Liver (tissue), 9 donors: ENCODE data around the gene SERTM2. TPM values are rescaled to one million over a fixed set of nuclear protein-coding genes. Genes with fewer than 3 reads are reported as not detected.

Experiments
- DNase-seq: peaks from one replicate; pipeline ENCODE4 v3.0.0-alpha.2; 2017; ENCODE audit warnings: low spot score
- H3K27ac ChIP-seq, 2 donors: one replicate each; pipeline ENCODE4 v1.7.0; 2013; ENCODE audit warnings: inconsistent platforms in 2 of 2, low read length in 2 of 2, control low read depth in 1 of 2, low read depth in 1 of 2, mild to moderate bottlenecking in 1 of 2
- H3K27me3 ChIP-seq, 4 donors: one replicate each; pipeline versions ENCODE4 v1.6.1 to v1.7.0; 2013; ENCODE audit warnings: low read length in 3 of 4, inconsistent platforms in 1 of 4, mild to moderate bottlenecking in 1 of 4, moderate library complexity in 1 of 4; ENCODE audit not compliant: control insufficient read depth in 4 of 4, insufficient read depth in 4 of 4
- H3K36me3 ChIP-seq, 4 donors: one replicate each; pipeline versions ENCODE4 v1.6.1 to v1.7.0; 2013; ENCODE audit warnings: low read length in 3 of 4, mild to moderate bottlenecking in 3 of 4, low read depth in 1 of 4, moderate library complexity in 1 of 4; ENCODE audit not compliant: control insufficient read depth in 4 of 4, insufficient read depth in 3 of 4
- H3K4me1 ChIP-seq, 4 donors: one replicate each; pipeline versions ENCODE4 v1.6.1 to v1.7.0; 2013; ENCODE audit warnings: low read length in 3 of 4, mild to moderate bottlenecking in 3 of 4, moderate library complexity in 1 of 4; ENCODE audit not compliant: control insufficient read depth in 4 of 4, insufficient read depth in 4 of 4
- H3K4me3 ChIP-seq, 3 donors: one replicate each; pipeline versions ENCODE4 v1.6.1 to v1.7.0; 2013; ENCODE audit warnings: low read length in 3 of 3, control low read depth in 1 of 3, low read depth in 1 of 3, mild to moderate bottlenecking in 1 of 3
- H3K9ac ChIP-seq, 2 donors: one replicate each; pipeline ENCODE4 v1.7.0; 2013; ENCODE audit warnings: low read length in 2 of 2, mild to moderate bottlenecking in 2 of 2, moderate library complexity in 2 of 2, control low read depth in 1 of 2, low read depth in 1 of 2
- H3K9me3 ChIP-seq, 4 donors: one replicate each; pipeline versions ENCODE4 v1.6.1 to v1.7.0; 2013; ENCODE audit warnings: low read length in 3 of 4; ENCODE audit not compliant: control insufficient read depth in 4 of 4
- EGR1 ChIP-seq, 2 donors: IDR thresholded peaks; 2 replicates each; pipeline ENCODE4 v1.6.1; 2016 to 2018; ENCODE audit warnings: antibody characterized with exemption in 2 of 2, low read depth in 2 of 2
- FOXA1 ChIP-seq: IDR thresholded peaks from 2 replicates; pipeline ENCODE4 v1.6.1; 2016; ENCODE audit warnings: antibody characterized with exemption
- FOXA2 ChIP-seq: IDR thresholded peaks from 2 replicates; pipeline ENCODE4 v1.6.1; 2016; ENCODE audit warnings: antibody characterized with exemption
- GABPA ChIP-seq, 2 donors: IDR thresholded peaks in 1 of 2; conservative IDR thresholded peaks in 1 of 2; 2 replicates each; pipeline ENCODE4 v1.6.1; 2016; ENCODE audit warnings: antibody characterized with exemption in 2 of 2, mild to moderate bottlenecking in 1 of 2, moderate library complexity in 1 of 2
- HNF4A ChIP-seq, 2 donors: conservative IDR thresholded peaks; 2 replicates each; pipeline ENCODE4 v1.6.1; 2016; ENCODE audit warnings: antibody characterized with exemption in 2 of 2, mild to moderate bottlenecking in 2 of 2
- HNF4G ChIP-seq: IDR thresholded peaks from 2 replicates; pipeline ENCODE4 v1.6.1; 2016; ENCODE audit warnings: antibody characterized with exemption
- JUND ChIP-seq, 2 donors: IDR thresholded peaks; 2 replicates each; pipeline ENCODE4 v1.6.1; 2016; ENCODE audit warnings: antibody characterized with exemption in 2 of 2
- NR2F2 ChIP-seq: IDR thresholded peaks from 2 replicates; pipeline ENCODE4 v1.6.1; 2016; ENCODE audit warnings: antibody characterized with exemption
- RAD21 ChIP-seq, 2 donors: IDR thresholded peaks; 2 replicates each; pipeline ENCODE4 v1.6.1; 2016; ENCODE audit warnings: antibody characterized with exemption in 2 of 2, mild to moderate bottlenecking in 2 of 2
- RXRA ChIP-seq, 2 donors: IDR thresholded peaks; 2 replicates each; pipeline ENCODE4 v1.6.1; 2017 to 2018; ENCODE audit warnings: antibody characterized with exemption in 2 of 2, mild to moderate bottlenecking in 1 of 2
- SP1 ChIP-seq: IDR thresholded peaks from 2 replicates; pipeline ENCODE4 v1.6.1; 2018; ENCODE audit warnings: antibody characterized with exemption, mild to moderate bottlenecking
- TAF1 ChIP-seq: conservative IDR thresholded peaks from 2 replicates; pipeline ENCODE4 v1.6.1; 2016; ENCODE audit warnings: antibody characterized with exemption, mild to moderate bottlenecking
- YY1 ChIP-seq: IDR thresholded peaks from 2 replicates; pipeline ENCODE4 v1.6.1; 2016; ENCODE audit warnings: antibody characterized with exemption, mild to moderate bottlenecking
- WGBS: extraction: QIAGEN DNeasy Blood & Tissue Kit; methylation state at CpG from one replicate; pipeline ENCODE4 v1.1.7; 2013; 5-methylcytosine and 5-hydroxymethylcytosine counted together
- polyA plus RNA-seq, 2 donors: library from polyadenylated mRNA; stranded (reverse) in 1 of 2; unstranded in 1 of 2; fragments of 200-250 nt in 1 of 2; fragments of >200 nt in 1 of 2; fragmentation: Nextera tagmentation in 1 of 2; extraction: Ambion mirVana in 1 of 2; gene quantifications; one replicate each; pipeline versions ENCODE4 v1.2.1 to v1.2.3, GENCODE V29; 2013 to 2015
- total RNA-seq, 2 donors: library from RNA; depleted of rRNA; stranded (reverse); fragments of >200 nt; gene quantifications; one replicate each; pipeline ENCODE4 v1.2.3, GENCODE V29; 2014
- TF ChIP-seq, protein P1 (sequence below): IDR thresholded peaks from 2 replicates; pipeline ENCODE4 v1.6.1; 2016; ENCODE audit warnings: antibody characterized with exemption
- TF ChIP-seq, protein P2 (sequence below): IDR thresholded peaks from 2 replicates; pipeline ENCODE4 v1.6.1; 2016; ENCODE audit warnings: antibody characterized with exemption, mild to moderate bottlenecking
- TF ChIP-seq, protein P3 (sequence below): IDR thresholded peaks from 2 replicates; pipeline ENCODE4 v1.6.1; 2016; ENCODE audit warnings: antibody characterized with exemption
- TF ChIP-seq, protein P4 (sequence below): IDR thresholded peaks from 2 replicates; pipeline ENCODE4 v1.6.1; 2016; ENCODE audit warnings: antibody characterized with exemption
- TF ChIP-seq, protein P5 (sequence below): fragments of 150-350 bp; IDR thresholded peaks from 2 replicates; pipeline ENCODE4 v1.5.1; 2017; ENCODE audit warnings: improper control_type of control experiment, low read depth, low read length; ENCODE audit not compliant: missing input control
- donor health status: healthy.
- donor health status: healthy.
- donor health status: healthy.
- donor health status: healthy.
- donor health status: healthy.

Gene SERTM2
- total and polyA plus RNA-seq, 4 donors, result 0.09 to 16.2 (median 2.6) TPM

- 30% methylated on average over 2 of the region's 2 CpGs for WGBS
- H3K36me3 ChIP-seq, result no peaks in the 10 kb centered on the region
- peaks cover 0 to 7% (median 4%) of the 10 kb centered on the region in 4 donors for H3K4me1 ChIP-seq
- TF ChIP-seq FOXA1 (peak; percentile 47), JUND (IDR thresholded peaks at IDR 0.05) (peak; percentile 25 to 52), FOXA2 (peak; percentile 63), TAF1 (no peak), GABPA (IDR thresholded peaks at IDR 0.05 in 1 of 2, conservative IDR thresholded peaks at IDR 0.05 in 1 of 2) (no peak), HNF4A (conservative IDR thresholded peaks at IDR 0.05) (peak; percentile 83 to 89), NR2F2 (no peak), EGR1 (IDR thresholded peaks at IDR 0.05; ENCODE audit: low read depth in 2 of 2) (no peak), YY1 (peak; percentile 41), SP1 (peak; percentile 69), RAD21 (IDR thresholded peaks at IDR 0.05) (peak in 1 of 2 donors; percentile 13), RXRA (IDR thresholded peaks at IDR 0.05) (peak; percentile 28 to 54), HNF4G (peak; percentile 56)
- TF ChIP-seq, protein P1, sequence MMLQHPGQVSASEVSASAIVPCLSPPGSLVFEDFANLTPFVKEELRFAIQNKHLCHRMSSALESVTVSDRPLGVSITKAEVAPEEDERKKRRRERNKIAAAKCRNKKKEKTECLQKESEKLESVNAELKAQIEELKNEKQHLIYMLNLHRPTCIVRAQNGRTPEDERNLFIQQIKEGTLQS, result peak; percentile 35
- TF ChIP-seq, protein P2, sequence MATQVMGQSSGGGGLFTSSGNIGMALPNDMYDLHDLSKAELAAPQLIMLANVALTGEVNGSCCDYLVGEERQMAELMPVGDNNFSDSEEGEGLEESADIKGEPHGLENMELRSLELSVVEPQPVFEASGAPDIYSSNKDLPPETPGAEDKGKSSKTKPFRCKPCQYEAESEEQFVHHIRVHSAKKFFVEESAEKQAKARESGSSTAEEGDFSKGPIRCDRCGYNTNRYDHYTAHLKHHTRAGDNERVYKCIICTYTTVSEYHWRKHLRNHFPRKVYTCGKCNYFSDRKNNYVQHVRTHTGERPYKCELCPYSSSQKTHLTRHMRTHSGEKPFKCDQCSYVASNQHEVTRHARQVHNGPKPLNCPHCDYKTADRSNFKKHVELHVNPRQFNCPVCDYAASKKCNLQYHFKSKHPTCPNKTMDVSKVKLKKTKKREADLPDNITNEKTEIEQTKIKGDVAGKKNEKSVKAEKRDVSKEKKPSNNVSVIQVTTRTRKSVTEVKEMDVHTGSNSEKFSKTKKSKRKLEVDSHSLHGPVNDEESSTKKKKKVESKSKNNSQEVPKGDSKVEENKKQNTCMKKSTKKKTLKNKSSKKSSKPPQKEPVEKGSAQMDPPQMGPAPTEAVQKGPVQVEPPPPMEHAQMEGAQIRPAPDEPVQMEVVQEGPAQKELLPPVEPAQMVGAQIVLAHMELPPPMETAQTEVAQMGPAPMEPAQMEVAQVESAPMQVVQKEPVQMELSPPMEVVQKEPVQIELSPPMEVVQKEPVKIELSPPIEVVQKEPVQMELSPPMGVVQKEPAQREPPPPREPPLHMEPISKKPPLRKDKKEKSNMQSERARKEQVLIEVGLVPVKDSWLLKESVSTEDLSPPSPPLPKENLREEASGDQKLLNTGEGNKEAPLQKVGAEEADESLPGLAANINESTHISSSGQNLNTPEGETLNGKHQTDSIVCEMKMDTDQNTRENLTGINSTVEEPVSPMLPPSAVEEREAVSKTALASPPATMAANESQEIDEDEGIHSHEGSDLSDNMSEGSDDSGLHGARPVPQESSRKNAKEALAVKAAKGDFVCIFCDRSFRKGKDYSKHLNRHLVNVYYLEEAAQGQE, result peak; percentile 31
- TF ChIP-seq, protein P3, sequence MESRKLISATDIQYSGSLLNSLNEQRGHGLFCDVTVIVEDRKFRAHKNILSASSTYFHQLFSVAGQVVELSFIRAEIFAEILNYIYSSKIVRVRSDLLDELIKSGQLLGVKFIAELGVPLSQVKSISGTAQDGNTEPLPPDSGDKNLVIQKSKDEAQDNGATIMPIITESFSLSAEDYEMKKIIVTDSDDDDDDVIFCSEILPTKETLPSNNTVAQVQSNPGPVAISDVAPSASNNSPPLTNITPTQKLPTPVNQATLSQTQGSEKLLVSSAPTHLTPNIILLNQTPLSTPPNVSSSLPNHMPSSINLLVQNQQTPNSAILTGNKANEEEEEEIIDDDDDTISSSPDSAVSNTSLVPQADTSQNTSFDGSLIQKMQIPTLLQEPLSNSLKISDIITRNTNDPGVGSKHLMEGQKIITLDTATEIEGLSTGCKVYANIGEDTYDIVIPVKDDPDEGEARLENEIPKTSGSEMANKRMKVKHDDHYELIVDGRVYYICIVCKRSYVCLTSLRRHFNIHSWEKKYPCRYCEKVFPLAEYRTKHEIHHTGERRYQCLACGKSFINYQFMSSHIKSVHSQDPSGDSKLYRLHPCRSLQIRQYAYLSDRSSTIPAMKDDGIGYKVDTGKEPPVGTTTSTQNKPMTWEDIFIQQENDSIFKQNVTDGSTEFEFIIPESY, result peak; percentile 50
- TF ChIP-seq, protein P4, sequence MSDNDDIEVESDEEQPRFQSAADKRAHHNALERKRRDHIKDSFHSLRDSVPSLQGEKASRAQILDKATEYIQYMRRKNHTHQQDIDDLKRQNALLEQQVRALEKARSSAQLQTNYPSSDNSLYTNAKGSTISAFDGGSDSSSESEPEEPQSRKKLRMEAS, result peak; percentile 39
- TF ChIP-seq, protein P5, sequence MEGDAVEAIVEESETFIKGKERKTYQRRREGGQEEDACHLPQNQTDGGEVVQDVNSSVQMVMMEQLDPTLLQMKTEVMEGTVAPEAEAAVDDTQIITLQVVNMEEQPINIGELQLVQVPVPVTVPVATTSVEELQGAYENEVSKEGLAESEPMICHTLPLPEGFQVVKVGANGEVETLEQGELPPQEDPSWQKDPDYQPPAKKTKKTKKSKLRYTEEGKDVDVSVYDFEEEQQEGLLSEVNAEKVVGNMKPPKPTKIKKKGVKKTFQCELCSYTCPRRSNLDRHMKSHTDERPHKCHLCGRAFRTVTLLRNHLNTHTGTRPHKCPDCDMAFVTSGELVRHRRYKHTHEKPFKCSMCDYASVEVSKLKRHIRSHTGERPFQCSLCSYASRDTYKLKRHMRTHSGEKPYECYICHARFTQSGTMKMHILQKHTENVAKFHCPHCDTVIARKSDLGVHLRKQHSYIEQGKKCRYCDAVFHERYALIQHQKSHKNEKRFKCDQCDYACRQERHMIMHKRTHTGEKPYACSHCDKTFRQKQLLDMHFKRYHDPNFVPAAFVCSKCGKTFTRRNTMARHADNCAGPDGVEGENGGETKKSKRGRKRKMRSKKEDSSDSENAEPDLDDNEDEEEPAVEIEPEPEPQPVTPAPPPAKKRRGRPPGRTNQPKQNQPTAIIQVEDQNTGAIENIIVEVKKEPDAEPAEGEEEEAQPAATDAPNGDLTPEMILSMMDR, result no peak
- peaks cover 0 to 6% (median 0%) of the 10 kb centered on the region in 4 donors for H3K9me3 ChIP-seq
- no peaks in the 10 kb centered on the region for H3K27me3 ChIP-seq
- no peak for DNase-seq
- H3K4me3 ChIP-seq, result no peak overlapping the region
- H3K27ac ChIP-seq, result peak overlapping the region in 1 of 2 donors; percentile 59
- no peak overlapping the region for H3K9ac ChIP-seq
Observed at GRCh38 chrX:111470681-111471403, 40.6 kb upstream of the SERTM2 start.
